ENCODE results near the gene EGLN3. TPM values are rescaled to one million over a fixed set of nuclear protein-coding genes. Genes with fewer than 3 reads are reported as not detected.

EGLN3 gene
- total and polyA plus RNA-seq, 2 of the 13 experiments (the other 11 are each of a cell fraction or from before 2014, with no cell fraction given), result 0.18 to 27.3 TPM

DNA sequence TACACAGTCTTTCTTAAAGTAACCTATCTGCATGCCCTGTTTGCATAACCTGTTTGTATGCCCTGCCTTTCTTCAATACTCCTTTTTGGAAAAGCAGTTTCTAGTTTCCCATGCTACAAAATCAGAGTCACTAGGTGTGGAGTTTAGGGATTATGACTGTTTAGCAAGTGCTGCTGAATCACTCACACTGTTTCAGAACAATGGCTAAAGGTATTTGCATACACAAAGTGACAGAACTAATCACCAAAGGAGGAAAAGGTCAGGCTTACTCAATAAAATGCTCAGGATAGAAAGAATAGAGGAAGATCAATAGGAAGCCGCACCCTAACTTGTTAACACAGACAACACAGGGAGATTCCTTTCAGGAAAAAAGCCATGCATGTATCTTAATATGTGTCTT is 19.4 kb downstream of the EGLN3 start:
- TF ChIP-seq, protein P1, sequence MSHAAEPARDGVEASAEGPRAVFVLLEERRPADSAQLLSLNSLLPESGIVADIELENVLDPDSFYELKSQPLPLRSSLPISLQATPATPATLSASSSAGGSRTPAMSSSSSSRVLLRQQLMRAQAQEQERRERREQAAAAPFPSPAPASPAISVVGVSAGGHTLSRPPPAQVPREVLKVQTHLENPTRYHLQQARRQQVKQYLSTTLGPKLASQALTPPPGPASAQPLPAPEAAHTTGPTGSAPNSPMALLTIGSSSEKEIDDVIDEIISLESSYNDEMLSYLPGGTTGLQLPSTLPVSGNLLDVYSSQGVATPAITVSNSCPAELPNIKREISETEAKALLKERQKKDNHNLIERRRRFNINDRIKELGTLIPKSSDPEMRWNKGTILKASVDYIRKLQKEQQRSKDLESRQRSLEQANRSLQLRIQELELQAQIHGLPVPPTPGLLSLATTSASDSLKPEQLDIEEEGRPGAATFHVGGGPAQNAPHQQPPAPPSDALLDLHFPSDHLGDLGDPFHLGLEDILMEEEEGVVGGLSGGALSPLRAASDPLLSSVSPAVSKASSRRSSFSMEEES (CRISPR knock-in tag; IDR thresholded peaks at IDR 0.05), result no peak
- TF ChIP-seq ZNF350 (CRISPR knock-in tag; IDR thresholded peaks at IDR 0.05; ENCODE audit: borderline replicate concordance, low read depth), result no peak
- no peak for TF ChIP-seq KAT8 (CRISPR knock-in tag; IDR thresholded peaks at IDR 0.05)
- no peak for TF ChIP-seq ZNF468 (CRISPR knock-in tag; IDR thresholded peaks at IDR 0.05)
- TF ChIP-seq ZNF605 (CRISPR knock-in tag; IDR thresholded peaks at IDR 0.05), result no peak
- TF ChIP-seq PRPF4 (IDR thresholded peaks at IDR 0.05; ENCODE audit: low read depth, low read length, poor library complexity, severe bottlenecking), result no peak
- TF ChIP-seq ARNT2 (CRISPR knock-in tag; IDR thresholded peaks at IDR 0.05; ENCODE audit: low read depth), result no peak
- TF ChIP-seq, protein P2, sequence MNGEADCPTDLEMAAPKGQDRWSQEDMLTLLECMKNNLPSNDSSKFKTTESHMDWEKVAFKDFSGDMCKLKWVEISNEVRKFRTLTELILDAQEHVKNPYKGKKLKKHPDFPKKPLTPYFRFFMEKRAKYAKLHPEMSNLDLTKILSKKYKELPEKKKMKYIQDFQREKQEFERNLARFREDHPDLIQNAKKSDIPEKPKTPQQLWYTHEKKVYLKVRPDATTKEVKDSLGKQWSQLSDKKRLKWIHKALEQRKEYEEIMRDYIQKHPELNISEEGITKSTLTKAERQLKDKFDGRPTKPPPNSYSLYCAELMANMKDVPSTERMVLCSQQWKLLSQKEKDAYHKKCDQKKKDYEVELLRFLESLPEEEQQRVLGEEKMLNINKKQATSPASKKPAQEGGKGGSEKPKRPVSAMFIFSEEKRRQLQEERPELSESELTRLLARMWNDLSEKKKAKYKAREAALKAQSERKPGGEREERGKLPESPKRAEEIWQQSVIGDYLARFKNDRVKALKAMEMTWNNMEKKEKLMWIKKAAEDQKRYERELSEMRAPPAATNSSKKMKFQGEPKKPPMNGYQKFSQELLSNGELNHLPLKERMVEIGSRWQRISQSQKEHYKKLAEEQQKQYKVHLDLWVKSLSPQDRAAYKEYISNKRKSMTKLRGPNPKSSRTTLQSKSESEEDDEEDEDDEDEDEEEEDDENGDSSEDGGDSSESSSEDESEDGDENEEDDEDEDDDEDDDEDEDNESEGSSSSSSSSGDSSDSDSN (CRISPR knock-in tag; IDR thresholded peaks at IDR 0.05), result no peak
- TF ChIP-seq HDAC6 (IDR thresholded peaks at IDR 0.05; ENCODE audit: low read depth, low read length), result no peak
- TF ChIP-seq ZNF230 (CRISPR knock-in tag; IDR thresholded peaks at IDR 0.05), result no peak
- no peak for TF ChIP-seq ZNF292 (CRISPR knock-in tag; IDR thresholded peaks at IDR 0.05; ENCODE audit: borderline replicate concordance, low read depth)
- TF ChIP-seq ZNF615 (CRISPR knock-in tag; IDR thresholded peaks at IDR 0.05; ENCODE audit: borderline replicate concordance), result no peak
- TF ChIP-seq, protein P3, sequence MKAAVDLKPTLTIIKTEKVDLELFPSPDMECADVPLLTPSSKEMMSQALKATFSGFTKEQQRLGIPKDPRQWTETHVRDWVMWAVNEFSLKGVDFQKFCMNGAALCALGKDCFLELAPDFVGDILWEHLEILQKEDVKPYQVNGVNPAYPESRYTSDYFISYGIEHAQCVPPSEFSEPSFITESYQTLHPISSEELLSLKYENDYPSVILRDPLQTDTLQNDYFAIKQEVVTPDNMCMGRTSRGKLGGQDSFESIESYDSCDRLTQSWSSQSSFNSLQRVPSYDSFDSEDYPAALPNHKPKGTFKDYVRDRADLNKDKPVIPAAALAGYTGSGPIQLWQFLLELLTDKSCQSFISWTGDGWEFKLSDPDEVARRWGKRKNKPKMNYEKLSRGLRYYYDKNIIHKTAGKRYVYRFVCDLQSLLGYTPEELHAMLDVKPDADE (CRISPR knock-in tag; IDR thresholded peaks at IDR 0.05), result no peak
- no peak for TF ChIP-seq ZNF205 (CRISPR knock-in tag; IDR thresholded peaks at IDR 0.05)
- TF ChIP-seq ZNF543 (CRISPR knock-in tag; IDR thresholded peaks at IDR 0.05), result no peak
- TF ChIP-seq REL (CRISPR knock-in tag; conservative IDR thresholded peaks at IDR 0.05), result no peak
- TF ChIP-seq, protein P4, sequence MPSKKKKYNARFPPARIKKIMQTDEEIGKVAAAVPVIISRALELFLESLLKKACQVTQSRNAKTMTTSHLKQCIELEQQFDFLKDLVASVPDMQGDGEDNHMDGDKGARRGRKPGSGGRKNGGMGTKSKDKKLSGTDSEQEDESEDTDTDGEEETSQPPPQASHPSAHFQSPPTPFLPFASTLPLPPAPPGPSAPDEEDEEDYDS (CRISPR knock-in tag; IDR thresholded peaks at IDR 0.05), result no peak
- Histone ChIP-seq H3K9me3 (ENCODE audit: low read length) (no peaks in the 10 kb centered on the region), H3K9ac (ENCODE audit: insufficient read depth, low read depth, low read length) (no peak overlapping the region), H3K27me3 (ENCODE audit: control insufficient read depth in 1 of 2, insufficient read depth in 2 of 2, low read length in 2 of 2) (no peaks in the 10 kb centered on the region), H3K4me1 (ENCODE audit: insufficient read depth, low read length) (peaks cover 8% of the 10 kb centered on the region; the same call in 1 of the 2 replicates), H4K20me1 (ENCODE audit: insufficient read depth, low read length) (no peaks in the 10 kb centered on the region; the same call in 1 of the 2 replicates), H3K36me3 (replicated peaks in 1 of 2; ENCODE audit: control insufficient read depth in 1 of 2, insufficient read depth in 2 of 2, low read length in 2 of 2) (no peaks in the 10 kb centered on the region; a peak in 1 of 5 replicates), H3K27ac (ENCODE audit: extremely low read length, insufficient read depth, low read length) (no peak overlapping the region), H2AFZ (ENCODE audit: low read length) (no peak overlapping the region), H3K79me2 (ENCODE audit: insufficient read depth, low read length) (no peaks in the 10 kb centered on the region), H3K4me3 (replicated peaks in 1 of 3; ENCODE audit: insufficient read depth in 1 of 3, low read depth in 2 of 3, low read length in 3 of 3) (no peak overlapping the region), H3K4me2 (ENCODE audit: low read depth, low read length) (no peak overlapping the region)
- in situ Hi-C loops (cut with HindIII; ENCODE audit: extremely low pct_ligation_motif_present, low pct_unique_long_range_greater_than_20kb), result no loop called here
- ATAC-seq (no peak), FAIRE-seq (no peak), DNase-seq (ENCODE audit: low spot score) (no peak)
- BruUV-seq (replicated peaks), result no TSS peak
- ChIA-PET POLR2A (no interaction called here), CTCF (ENCODE audit: low intra/inter-chr PET ratio, low total read pairs) (no interaction called here)
- 40% methylated on average over 1 of the region's 1 CpG for WGBS (ENCODE audit: low lambda C conversion rate)
- intact Hi-C loops (cut with micrococcal nuclease; ENCODE audit: unreplicated experiment), result no loop called here
